Esophagus squamous epithelium (tissue), 5 donors: ENCODE measurements around the gene ISYNA1. TPM values are rescaled to one million over a fixed set of nuclear protein-coding genes. Genes with fewer than 3 reads are reported as not detected.

ENCODE experiments used
- DNase-seq: peaks from one replicate; lab custom pipeline; 2025; lab: John Stamatoyannopoulos, UW
- H3K27ac ChIP-seq, 4 donors: fragments of 200-600 bp; sonication (generic); one replicate each; pipeline ENCODE4 v1.5.1; 2016 to 2019; ENCODE audit warnings: mild to moderate bottlenecking in 1 of 4
- H3K27me3 ChIP-seq, 4 donors: fragments of 200-600 bp; sonication (generic); 1 replicate in 3 of 4; 2 replicates in 1 of 4; pipeline versions ENCODE4 v1.5.1 to v1.6.0; 2017 to 2021; ENCODE audit warnings: antibody characterized with exemption in 1 of 4
- H3K36me3 ChIP-seq, 3 donors: fragments of 200-600 bp; sonication (generic); one replicate each; pipeline ENCODE4 v1.5.1; 2016 to 2019
- H3K4me1 ChIP-seq, 3 donors: fragments of 200-600 bp; sonication (generic); one replicate each; pipeline ENCODE4 v1.5.1; 2017 to 2019
- H3K4me3 ChIP-seq, 4 donors: fragments of 200-600 bp; sonication (generic); 1 replicate in 3 of 4; 2 replicates in 1 of 4; pipeline ENCODE4 v1.5.1; 2016 to 2019; ENCODE audit warnings: mild to moderate bottlenecking in 2 of 4, moderate library complexity in 1 of 4
- H3K9me3 ChIP-seq, 3 donors: fragments of 200-600 bp; sonication (generic); one replicate each; pipeline ENCODE4 v1.5.1; 2016 to 2019
- POLR2A ChIP-seq, 4 donors: fragments of 450-650 bp; IDR thresholded peaks; one replicate each; pipeline ENCODE4 v1.6.1; 2017; ENCODE audit warnings: antibody characterized with exemption in 4 of 4, mild to moderate bottlenecking in 4 of 4, moderate library complexity in 3 of 4
- WGBS, 2 donors: methylation state at CpG; one replicate each; pipeline ENCODE4 v1.1.5; 2018; 5-methylcytosine and 5-hydroxymethylcytosine counted together
- intact Hi-C: fragments of 100-400 bp; cut with DNase I; formaldehyde crosslinking; loops from one replicate; pipeline ENCODE4 v1.15.0; 2022
- total RNA-seq, 4 donors: library from RNA; depleted of rRNA; stranded (reverse); fragments of >200 nt; gene quantifications; one replicate each; pipeline ENCODE4 v1.1.0, GENCODE V29; 2016
- TF ChIP-seq, protein P1 (sequence below), 6 experiments: fragments of 450-650 bp in 4 of 6; fragments of 200-600 bp in 2 of 6; sonication (generic) in 2 of 6; IDR thresholded peaks; one replicate each; pipeline ENCODE4 v1.5.1; 2016 to 2019; ENCODE audit warnings: antibody characterized with exemption in 6 of 6, mild to moderate bottlenecking in 4 of 6, moderate library complexity in 4 of 6
- donor health status: DM: yes; HTN: yes; CAD: no.

Gene ISYNA1
- total RNA-seq, 4 donors from 2014 or later = 8.1 to 24.4 (median 14.4) TPM

DNA sequence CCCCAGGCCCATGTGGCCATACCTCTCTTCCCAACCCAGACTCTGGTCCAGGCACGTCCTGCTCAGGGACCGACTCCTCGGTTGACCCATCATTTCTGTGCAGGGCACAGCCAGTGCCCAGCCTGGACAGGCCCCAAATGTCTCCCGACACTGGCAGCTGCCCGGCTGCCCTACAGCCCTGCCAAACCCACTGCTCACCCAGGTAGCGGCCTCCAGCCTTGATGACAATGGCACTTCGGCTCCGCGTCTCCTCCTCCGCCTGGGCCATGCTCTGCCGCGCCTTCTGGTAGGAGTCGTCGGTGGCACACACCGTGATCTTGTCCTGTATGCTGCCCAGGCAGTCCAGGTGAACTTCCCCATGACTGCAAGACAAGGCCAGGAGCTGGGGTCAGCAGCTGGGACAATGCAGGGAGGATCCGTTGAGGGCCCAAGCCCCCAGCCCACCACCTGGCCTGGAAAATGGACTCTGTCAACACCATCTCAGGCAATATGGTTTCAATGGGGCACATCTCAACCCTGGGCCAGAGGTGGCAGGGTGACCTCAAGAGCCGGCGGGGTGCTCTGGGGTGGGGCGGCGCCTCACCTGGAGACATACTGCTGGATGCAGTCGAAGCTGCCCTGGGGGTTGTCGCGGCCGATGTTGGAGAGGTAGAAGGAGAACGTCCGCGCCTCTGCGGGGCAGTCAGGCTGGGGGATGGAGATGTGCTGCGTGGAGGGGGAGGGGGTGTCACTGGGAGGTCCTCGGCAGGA lies 27.5 kb upstream of the ISYNA1 start:
- no peak for TF ChIP-seq POLR2A (IDR thresholded peaks at IDR 0.05)
- TF ChIP-seq, protein P1, sequence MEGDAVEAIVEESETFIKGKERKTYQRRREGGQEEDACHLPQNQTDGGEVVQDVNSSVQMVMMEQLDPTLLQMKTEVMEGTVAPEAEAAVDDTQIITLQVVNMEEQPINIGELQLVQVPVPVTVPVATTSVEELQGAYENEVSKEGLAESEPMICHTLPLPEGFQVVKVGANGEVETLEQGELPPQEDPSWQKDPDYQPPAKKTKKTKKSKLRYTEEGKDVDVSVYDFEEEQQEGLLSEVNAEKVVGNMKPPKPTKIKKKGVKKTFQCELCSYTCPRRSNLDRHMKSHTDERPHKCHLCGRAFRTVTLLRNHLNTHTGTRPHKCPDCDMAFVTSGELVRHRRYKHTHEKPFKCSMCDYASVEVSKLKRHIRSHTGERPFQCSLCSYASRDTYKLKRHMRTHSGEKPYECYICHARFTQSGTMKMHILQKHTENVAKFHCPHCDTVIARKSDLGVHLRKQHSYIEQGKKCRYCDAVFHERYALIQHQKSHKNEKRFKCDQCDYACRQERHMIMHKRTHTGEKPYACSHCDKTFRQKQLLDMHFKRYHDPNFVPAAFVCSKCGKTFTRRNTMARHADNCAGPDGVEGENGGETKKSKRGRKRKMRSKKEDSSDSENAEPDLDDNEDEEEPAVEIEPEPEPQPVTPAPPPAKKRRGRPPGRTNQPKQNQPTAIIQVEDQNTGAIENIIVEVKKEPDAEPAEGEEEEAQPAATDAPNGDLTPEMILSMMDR (IDR thresholded peaks at IDR 0.05) = no peak
- Histone ChIP-seq H3K9me3 (no peaks in the 10 kb centered on the region), H3K27me3 (no peaks in the 10 kb centered on the region), H3K4me1 (peaks cover 19 to 90% (median 58%) of the 10 kb centered on the region in 3 donors), H3K4me3 (no peak overlapping the region), H3K36me3 (peaks cover 4 to 52% (median 12%) of the 10 kb centered on the region in 3 donors), H3K27ac (peak overlapping the region; percentile 44 to 88 (median 78))
- intact Hi-C loops = no loop called here
- 82% methylated on average over 7 to 21 of the region's 30 CpGs for WGBS, 2 donors
- no peak for DNase-seq

DNA sequence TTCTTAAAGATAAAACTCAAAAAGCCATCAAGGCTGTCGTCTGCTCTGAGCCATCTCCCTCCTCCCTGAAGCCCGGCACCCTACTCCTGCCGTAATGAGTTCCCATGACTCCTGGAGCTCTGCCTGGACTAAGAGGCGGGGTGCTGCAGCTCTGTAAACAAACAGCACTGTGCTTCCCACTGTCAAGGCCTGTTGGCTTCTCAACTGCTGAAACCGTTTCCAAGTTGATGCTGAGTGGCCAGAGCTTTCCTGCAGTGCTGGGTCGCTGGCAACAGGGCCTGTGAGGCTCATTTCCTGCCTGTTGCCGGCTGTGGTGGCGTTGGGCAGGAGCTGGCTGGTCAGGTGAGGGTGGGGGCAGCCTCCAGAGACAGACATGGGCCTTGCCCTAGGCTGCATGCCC lies 26.7 kb upstream of the ISYNA1 start:
- 6 to 33% methylated on average over 3 to 4 of the region's 8 CpGs for WGBS, 2 donors

DNA sequence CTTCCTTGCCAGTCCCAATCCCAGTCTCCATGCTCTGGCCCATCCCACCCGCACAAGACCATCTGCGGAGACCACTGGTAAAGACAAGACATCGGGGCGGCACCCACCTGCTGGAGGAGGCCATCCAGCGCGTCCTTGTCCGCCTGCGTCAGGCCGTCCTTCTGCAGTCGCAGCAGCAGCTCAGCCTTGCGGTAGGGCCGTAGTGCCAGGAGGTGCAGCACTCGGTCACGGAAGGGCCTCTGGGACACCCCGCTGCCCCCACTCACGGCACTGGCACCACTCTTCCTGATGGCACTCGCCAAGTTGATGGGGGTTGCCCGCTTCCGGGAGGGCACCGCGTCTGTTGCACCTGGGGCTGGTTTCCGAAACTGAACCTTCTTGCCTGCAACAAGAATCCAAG lies 23.5 kb upstream of the ISYNA1 start:
- peak overlapping the region in 3 of 4 donors; percentile 65 to 92 (median 84) for H3K27ac ChIP-seq
- 100% methylated on average over 1 of the region's 22 CpGs; no CpG with 5 or more reads in 1 of the 2 donors for WGBS, 2 donors
- H3K36me3 ChIP-seq = peaks cover 4 to 85% (median 13%) of the 10 kb centered on the region in 3 donors
- no peak for DNase-seq
- no peak for TF ChIP-seq POLR2A (IDR thresholded peaks at IDR 0.05)
- TF ChIP-seq, protein P1 (IDR thresholded peaks at IDR 0.05) = no peak
- H3K27me3 ChIP-seq = no peaks in the 10 kb centered on the region
- peaks cover 21 to 82% (median 57%) of the 10 kb centered on the region in 3 donors for H3K4me1 ChIP-seq
- intact Hi-C loops = no loop called here
- no peaks in the 10 kb centered on the region for H3K9me3 ChIP-seq
- no peak overlapping the region for H3K4me3 ChIP-seq

More for the DNA sequence above, 26.7 kb upstream of the ISYNA1 start:
- Histone ChIP-seq H3K9me3 (no peaks in the 10 kb centered on the region), H3K4me3 (no peak overlapping the region), H3K27ac (peak overlapping the region; percentile 44 to 88 (median 78)), H3K27me3 (no peaks in the 10 kb centered on the region), H3K4me1 (peaks cover 20 to 90% (median 58%) of the 10 kb centered on the region in 3 donors), H3K36me3 (peaks cover 4 to 57% (median 13%) of the 10 kb centered on the region in 3 donors)
- TF ChIP-seq, protein P1 (IDR thresholded peaks at IDR 0.05) = no peak
- TF ChIP-seq POLR2A (IDR thresholded peaks at IDR 0.05) = no peak
- intact Hi-C loops = no loop called here
- DNase-seq = no peak

DNA sequence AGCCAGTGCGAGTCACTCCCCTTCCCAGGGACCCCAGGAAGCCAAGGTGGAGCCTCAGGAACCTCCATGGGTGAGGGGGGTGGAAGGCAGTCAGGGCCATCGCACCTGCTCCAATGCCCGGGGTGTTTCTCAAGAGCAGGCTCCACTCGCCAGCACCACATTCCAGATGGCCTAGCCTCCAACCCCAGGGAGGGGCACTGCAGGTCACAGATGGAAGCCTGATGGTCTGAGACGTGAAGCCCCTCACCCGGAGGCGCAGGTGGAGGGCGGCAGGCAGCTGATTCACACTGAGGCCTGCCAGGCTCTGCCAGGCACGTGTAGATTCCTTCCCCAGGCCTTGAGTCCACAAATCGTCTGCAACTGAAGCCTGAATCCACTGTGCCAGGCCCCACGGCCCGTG lies 23.0 kb upstream of the ISYNA1 start:
- intact Hi-C loops = no loop called here
- Histone ChIP-seq H3K9me3 (no peaks in the 10 kb centered on the region), H3K27ac (peak overlapping the region in 3 of 4 donors; percentile 65 to 92 (median 84)), H3K4me3 (no peak overlapping the region), H3K4me1 (peaks cover 21 to 77% (median 52%) of the 10 kb centered on the region in 3 donors), H3K36me3 (peaks cover 4 to 90% (median 13%) of the 10 kb centered on the region in 3 donors), H3K27me3 (no peaks in the 10 kb centered on the region)
- 60 to 62% methylated on average over 2 to 7 of the region's 12 CpGs for WGBS, 2 donors
- no peak for DNase-seq
- TF ChIP-seq, protein P1 (IDR thresholded peaks at IDR 0.05) = no peak
- TF ChIP-seq POLR2A (IDR thresholded peaks at IDR 0.05) = no peak
